ENCODE data around the gene TRABD2B.

TRABD2B gene

DNA sequence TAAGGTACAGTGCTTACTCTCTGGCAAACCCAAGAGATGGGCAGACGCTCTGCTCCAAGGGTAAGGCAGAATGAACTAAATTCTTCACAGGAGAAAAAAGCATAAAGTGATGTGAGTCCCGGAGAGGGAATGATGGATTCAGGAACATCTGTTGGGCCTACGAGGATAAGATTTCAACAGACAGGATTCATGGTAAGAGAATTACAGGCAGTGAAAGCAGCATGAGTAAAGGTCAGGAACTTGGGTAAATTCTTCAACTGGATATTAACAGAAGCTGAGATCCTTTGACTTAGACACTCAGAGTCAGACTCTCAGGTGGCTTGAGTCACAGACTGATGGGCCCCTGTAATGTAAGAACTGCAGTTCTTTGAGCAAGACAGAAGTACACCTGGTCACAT lies 152.6 kb downstream of the TRABD2B start:
- TF ChIP-seq, protein P1, sequence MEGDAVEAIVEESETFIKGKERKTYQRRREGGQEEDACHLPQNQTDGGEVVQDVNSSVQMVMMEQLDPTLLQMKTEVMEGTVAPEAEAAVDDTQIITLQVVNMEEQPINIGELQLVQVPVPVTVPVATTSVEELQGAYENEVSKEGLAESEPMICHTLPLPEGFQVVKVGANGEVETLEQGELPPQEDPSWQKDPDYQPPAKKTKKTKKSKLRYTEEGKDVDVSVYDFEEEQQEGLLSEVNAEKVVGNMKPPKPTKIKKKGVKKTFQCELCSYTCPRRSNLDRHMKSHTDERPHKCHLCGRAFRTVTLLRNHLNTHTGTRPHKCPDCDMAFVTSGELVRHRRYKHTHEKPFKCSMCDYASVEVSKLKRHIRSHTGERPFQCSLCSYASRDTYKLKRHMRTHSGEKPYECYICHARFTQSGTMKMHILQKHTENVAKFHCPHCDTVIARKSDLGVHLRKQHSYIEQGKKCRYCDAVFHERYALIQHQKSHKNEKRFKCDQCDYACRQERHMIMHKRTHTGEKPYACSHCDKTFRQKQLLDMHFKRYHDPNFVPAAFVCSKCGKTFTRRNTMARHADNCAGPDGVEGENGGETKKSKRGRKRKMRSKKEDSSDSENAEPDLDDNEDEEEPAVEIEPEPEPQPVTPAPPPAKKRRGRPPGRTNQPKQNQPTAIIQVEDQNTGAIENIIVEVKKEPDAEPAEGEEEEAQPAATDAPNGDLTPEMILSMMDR (conservative IDR thresholded peaks at IDR 0.05; ENCODE audit: control insufficient read depth, insufficient read depth, low read depth, low read length), result no peak
- no peak for DNase-seq (ENCODE audit: low read depth)
- H3K4me3 ChIP-seq (ENCODE audit: control insufficient read depth, low read depth, low read length), result no peak overlapping the region

GRCh38 chr1:47843781-47844557 lies 153.2 kb downstream of the TRABD2B start:
- H3K4me3 ChIP-seq (ENCODE audit: control insufficient read depth, low read depth, low read length), result no peak overlapping the region
- no peak for DNase-seq (ENCODE audit: low read depth)
- TF ChIP-seq, protein P1 (conservative IDR thresholded peaks at IDR 0.05; ENCODE audit: control insufficient read depth, insufficient read depth, low read depth, low read length), result no peak

GRCh38 chr1:47843059-47843458 lies 154.1 kb downstream of the TRABD2B start:
- TF ChIP-seq, protein P1 (conservative IDR thresholded peaks at IDR 0.05; ENCODE audit: control insufficient read depth, insufficient read depth, low read depth, low read length), result no peak
- H3K4me3 ChIP-seq (ENCODE audit: control insufficient read depth, low read depth, low read length), result no peak overlapping the region
- no peak for DNase-seq (ENCODE audit: low read depth)

DNA sequence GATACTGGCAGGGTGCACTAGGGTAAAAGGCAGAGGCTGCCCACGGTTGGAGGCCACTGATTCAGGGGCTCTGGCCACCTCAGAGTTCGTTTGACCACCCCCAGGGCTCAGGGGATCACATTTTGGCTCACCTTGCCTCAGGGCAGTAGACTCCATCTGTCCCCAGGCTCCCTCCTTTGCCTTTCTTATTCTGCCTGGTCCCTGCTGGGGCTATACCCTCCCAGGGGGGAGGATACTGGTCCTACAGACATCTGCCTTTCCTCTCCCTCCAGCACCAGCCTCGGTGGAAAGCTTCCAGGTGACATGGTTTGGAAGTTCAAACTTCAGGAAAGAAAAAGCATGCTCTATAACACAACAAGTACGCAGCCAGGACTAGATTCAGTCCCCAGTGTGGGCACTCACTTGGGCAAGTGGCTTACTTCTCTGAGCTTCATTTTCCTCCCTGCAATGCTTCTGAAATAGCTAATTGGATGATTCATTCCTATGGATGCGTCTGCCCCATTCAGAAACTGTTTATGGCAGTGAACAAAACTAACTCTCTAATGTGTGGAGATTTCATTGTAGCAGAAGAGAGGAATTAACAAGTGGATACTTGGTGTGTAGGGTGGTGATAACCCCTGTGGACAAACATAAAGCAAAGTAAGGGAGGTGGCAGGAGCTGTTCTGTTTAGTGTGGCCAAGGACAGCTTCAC lies 154.8 kb downstream of the TRABD2B start:
- DNase-seq (ENCODE audit: low read depth), result no peak
- H3K4me3 ChIP-seq (ENCODE audit: control insufficient read depth, low read depth, low read length), result no peak overlapping the region
- TF ChIP-seq, protein P1 (conservative IDR thresholded peaks at IDR 0.05; ENCODE audit: control insufficient read depth, insufficient read depth, low read depth, low read length), result no peak

DNA sequence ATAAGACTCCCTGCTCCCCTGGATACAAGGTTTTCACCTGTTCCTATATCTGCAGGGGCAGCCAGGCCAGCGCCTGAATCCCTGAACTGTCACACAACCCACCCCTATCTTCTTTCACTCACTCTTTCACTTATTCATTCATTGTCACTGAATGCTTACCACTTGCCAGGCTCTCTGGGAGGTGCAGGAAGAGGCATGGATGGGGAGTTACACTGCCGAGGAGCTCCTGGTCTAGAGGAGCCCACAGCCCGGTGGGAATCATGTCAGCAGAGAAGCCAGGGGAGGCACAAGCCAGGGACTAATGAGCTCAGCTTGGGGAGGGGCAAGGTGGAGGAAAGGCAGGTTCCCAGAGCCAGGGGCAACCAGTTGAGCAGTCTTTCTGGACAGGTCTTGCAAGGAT lies 155.8 kb downstream of the TRABD2B start:
- TF ChIP-seq, protein P1 (conservative IDR thresholded peaks at IDR 0.05; ENCODE audit: control insufficient read depth, insufficient read depth, low read depth, low read length), result no peak
- H3K4me3 ChIP-seq (ENCODE audit: control insufficient read depth, low read depth, low read length), result no peak overlapping the region
- no peak for DNase-seq (ENCODE audit: low read depth)

DNA sequence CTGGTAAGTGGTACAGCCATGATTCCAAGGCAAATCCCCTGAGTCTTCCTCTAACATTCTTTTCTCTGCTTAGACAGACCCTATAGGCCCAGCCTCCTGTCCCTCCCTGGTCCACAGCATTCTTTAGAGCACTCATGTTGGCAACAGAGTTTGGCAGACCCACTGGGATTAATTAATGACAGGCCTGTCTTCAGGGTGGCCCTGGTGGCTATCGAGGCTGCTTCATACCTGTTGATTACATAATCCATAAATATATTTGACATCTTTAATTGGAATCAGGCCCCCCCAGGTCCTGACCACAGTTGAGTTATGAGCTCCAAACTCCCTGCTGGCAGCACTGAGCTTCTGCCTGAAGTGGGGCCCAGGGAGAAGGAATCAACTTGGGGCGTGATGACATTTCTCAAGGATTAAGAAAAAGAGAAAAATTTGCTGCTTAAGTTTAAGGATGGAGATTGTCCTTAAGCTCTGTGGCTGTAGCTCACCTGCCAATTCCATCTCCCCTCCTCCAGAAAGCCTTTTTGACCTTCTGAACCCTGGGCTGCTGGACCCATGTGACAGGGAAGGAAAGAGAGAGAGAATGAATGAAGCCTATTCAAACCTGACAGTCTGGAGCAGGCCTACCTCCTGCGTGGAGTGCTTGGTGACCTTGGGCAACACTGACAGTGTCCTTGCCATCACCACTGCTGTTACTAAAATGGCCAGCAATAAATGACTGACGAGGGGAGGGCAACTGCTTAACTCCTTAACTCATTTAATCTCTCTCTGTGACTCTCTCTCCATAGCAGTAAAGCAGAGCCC lies 156.6 kb downstream of the TRABD2B start:
- TF ChIP-seq, protein P1 (conservative IDR thresholded peaks at IDR 0.05; ENCODE audit: control insufficient read depth, insufficient read depth, low read depth, low read length), result no peak
- DNase-seq (ENCODE audit: low read depth), result no peak
- no peak overlapping the region for H3K4me3 ChIP-seq (ENCODE audit: control insufficient read depth, low read depth, low read length)
